Neuronal stem cell (in vitro differentiated cells): ENCODE measurements around the gene CTNNBIP1.

Source experiments
- DNase-seq: peaks from one replicate; pipeline ENCODE4 v3.0.0-alpha.2; 2013; ENCODE audit warnings: low spot score
- H2AFZ ChIP-seq: one replicate; pipeline ENCODE4 v1.6.1; 2013; ENCODE audit warnings: mild to moderate bottlenecking, low read length, inconsistent platforms
- H2AK5ac ChIP-seq: 2 replicates; pipeline ENCODE4 v1.6.1; 2013; ENCODE audit warnings: low read depth, mild to moderate bottlenecking, inconsistent platforms, low read length, moderate library complexity, mixed read lengths
- H2BK120ac ChIP-seq: 2 replicates; pipeline ENCODE4 v1.6.1; 2013; ENCODE audit warnings: low read depth, mild to moderate bottlenecking, inconsistent platforms, low read length, moderate library complexity, mixed read lengths
- H2BK12ac ChIP-seq: one replicate; pipeline ENCODE4 v1.6.1; 2013; ENCODE audit warnings: low read length, inconsistent platforms
- H2BK15ac ChIP-seq: 2 replicates; pipeline ENCODE4 v1.6.1; 2013; ENCODE audit warnings: mild to moderate bottlenecking, low read length, inconsistent platforms, mixed read lengths
- H2BK5ac ChIP-seq: one replicate; pipeline ENCODE4 v1.6.1; 2013; ENCODE audit warnings: inconsistent platforms, mild to moderate bottlenecking, low read length, moderate library complexity
- H3K14ac ChIP-seq: one replicate; pipeline ENCODE4 v1.6.1; 2013; ENCODE audit warnings: low read length, inconsistent platforms
- H3K18ac ChIP-seq: 2 replicates; pipeline ENCODE4 v1.6.1; 2013; ENCODE audit warnings: low read length, inconsistent platforms
- H3K23ac ChIP-seq: 2 replicates; pipeline ENCODE4 v1.6.1; 2013; ENCODE audit warnings: low read depth, mild to moderate bottlenecking, mixed read lengths, low read length, inconsistent platforms; ENCODE audit not compliant: poor library complexity
- H3K27ac ChIP-seq: replicated peaks from 3 replicates; pipeline ENCODE4 v1.5.1; 2013; ENCODE audit warnings: low read length, inconsistent platforms
- H3K27me3 ChIP-seq, 3 experiments: 2 replicates each; pipeline ENCODE4 v1.6.1; 2013; ENCODE audit warnings: low read length in 3 of 3, mild to moderate bottlenecking in 2 of 3, inconsistent platforms in 1 of 3, low read depth in 1 of 3, mixed read lengths in 1 of 3, moderate library complexity in 1 of 3; ENCODE audit not compliant: control insufficient read depth in 3 of 3, insufficient read depth in 3 of 3
- H3K36me3 ChIP-seq, 2 donors: replicated peaks in 1 of 2; 2 replicates each; pipeline ENCODE4 v1.6.1; 2013; ENCODE audit warnings: low read length in 2 of 2; ENCODE audit not compliant: control insufficient read depth in 2 of 2, insufficient read depth in 2 of 2
- H3K4ac ChIP-seq: 2 replicates; pipeline ENCODE4 v1.6.1; 2013; ENCODE audit warnings: inconsistent platforms, mild to moderate bottlenecking, low read length, moderate library complexity
- H3K4me1 ChIP-seq, 2 donors: 1 replicate in 1 of 2; 2 replicates in 1 of 2; pipeline ENCODE4 v1.6.1; 2013; ENCODE audit warnings: low read length in 2 of 2, low read depth in 1 of 2; ENCODE audit not compliant: control insufficient read depth in 2 of 2, insufficient read depth in 1 of 2
- H3K4me2 ChIP-seq: one replicate; pipeline ENCODE4 v1.6.1; 2013; ENCODE audit warnings: mild to moderate bottlenecking, low read length, inconsistent platforms; ENCODE audit not compliant: insufficient read depth, poor library complexity, severe bottlenecking
- H3K4me3 ChIP-seq, 2 donors: 2 replicates each; pipeline ENCODE4 v1.5.1; 2013; ENCODE audit warnings: low read length in 2 of 2, mild to moderate bottlenecking in 2 of 2, inconsistent platforms in 1 of 2, moderate library complexity in 1 of 2
- H3K79me1 ChIP-seq: one replicate; pipeline ENCODE4 v1.6.1; 2013; ENCODE audit warnings: low read depth, mild to moderate bottlenecking, inconsistent platforms, low read length, moderate library complexity
- H3K9ac ChIP-seq: one replicate; pipeline ENCODE4 v1.6.1; 2013; ENCODE audit warnings: mild to moderate bottlenecking, low read depth, low read length, inconsistent platforms; ENCODE audit not compliant: poor library complexity
- H3K9me3 ChIP-seq, 2 donors: replicated peaks in 1 of 2; 2 replicates each; pipeline versions ENCODE3 to v1.6.1; 2013; ENCODE audit warnings: low read length in 2 of 2, mild to moderate bottlenecking in 2 of 2, inconsistent platforms in 1 of 2, low read depth in 1 of 2, mixed read lengths in 1 of 2, moderate library complexity in 1 of 2; ENCODE audit not compliant: control insufficient read depth in 2 of 2, insufficient read depth in 1 of 2
- H4K8ac ChIP-seq: one replicate; pipeline ENCODE4 v1.6.1; 2013; ENCODE audit warnings: low read depth, mild to moderate bottlenecking, inconsistent platforms, low read length, moderate library complexity
- H4K91ac ChIP-seq: one replicate; pipeline ENCODE4 v1.6.1; 2013; ENCODE audit warnings: low read length, low read depth, mild to moderate bottlenecking, inconsistent platforms; ENCODE audit not compliant: poor library complexity
- WGBS, 2 donors: extraction: QIAGEN DNeasy Blood & Tissue Kit; methylation state at CpG; one replicate each; pipeline ENCODE4 v1.1.7; 2013; ENCODE audit warnings: missing lambda C conversion rate in 2 of 2, mixed read lengths in 1 of 2; ENCODE audit not compliant: insufficient read length in 2 of 2, insufficient replicate concordance in 1 of 2; ENCODE audit errors: extremely low coverage in 2 of 2; 5-methylcytosine and 5-hydroxymethylcytosine counted together

The CTNNBIP1 gene

GRCh38 chr1:9816199-9816598 lies 93.9 kb downstream of the CTNNBIP1 start:
- peaks cover 3 to 19% of the 10 kb centered on the region in 2 donors for H3K36me3 ChIP-seq
- no peak overlapping the region for H2AFZ ChIP-seq
- H3K79me1 ChIP-seq = peaks cover 5% of the 10 kb centered on the region
- no peak overlapping the region for H3K18ac ChIP-seq
- H4K8ac ChIP-seq = no peak overlapping the region
- no peak overlapping the region for H2BK120ac ChIP-seq
- H3K4ac ChIP-seq = no peak overlapping the region
- H3K27ac ChIP-seq = no peak overlapping the region
- DNase-seq = no peak
- no peak overlapping the region for H4K91ac ChIP-seq
- no peak overlapping the region for H2AK5ac ChIP-seq
- H3K9ac ChIP-seq = no peak overlapping the region
- H3K4me2 ChIP-seq = no peak overlapping the region
- no peak overlapping the region for H2BK12ac ChIP-seq
- H2BK5ac ChIP-seq = no peak overlapping the region
- no peak overlapping the region for H3K14ac ChIP-seq
- no CpG with 5 or more reads among the region's 1 CpG for WGBS, 2 donors
- H2BK15ac ChIP-seq = no peak overlapping the region
- H3K27me3 ChIP-seq = no peaks in the 10 kb centered on the region
- peaks cover 0 to 3% of the 10 kb centered on the region in 2 donors for H3K4me1 ChIP-seq
- H3K23ac ChIP-seq = no peak overlapping the region
- peaks cover 0 to 15% of the 10 kb centered on the region in 2 donors for H3K9me3 ChIP-seq
- H3K4me3 ChIP-seq = no peak overlapping the region

- no peak overlapping the region for H3K27ac ChIP-seq
- no peak overlapping the region for H4K8ac ChIP-seq
- H3K4me3 ChIP-seq = no peak overlapping the region
Observed at GRCh38 chr1:9815150-9815549, 94.9 kb downstream of the CTNNBIP1 start.

GRCh38 chr1:9814619-9815018 lies 95.5 kb downstream of the CTNNBIP1 start:
- no peak overlapping the region for H4K8ac ChIP-seq
- H3K27ac ChIP-seq = no peak overlapping the region
- H3K79me1 ChIP-seq = peaks cover 5% of the 10 kb centered on the region
- H2BK120ac ChIP-seq = no peak overlapping the region
- no peak overlapping the region for H2BK15ac ChIP-seq
- H3K4me3 ChIP-seq = no peak overlapping the region
- no peak overlapping the region for H3K18ac ChIP-seq
- no peak overlapping the region for H4K91ac ChIP-seq
- H3K23ac ChIP-seq = no peak overlapping the region
- no peak for DNase-seq
- H2BK12ac ChIP-seq = no peak overlapping the region
- H3K27me3 ChIP-seq = no peaks in the 10 kb centered on the region
- H3K14ac ChIP-seq = no peak overlapping the region
- H3K9ac ChIP-seq = no peak overlapping the region
- peaks cover 0 to 15% of the 10 kb centered on the region in 2 donors for H3K9me3 ChIP-seq
- no peak overlapping the region for H2BK5ac ChIP-seq
- H3K4me2 ChIP-seq = no peak overlapping the region
- H2AFZ ChIP-seq = no peak overlapping the region
- H2AK5ac ChIP-seq = no peak overlapping the region
- peaks cover 0 to 1% of the 10 kb centered on the region in 2 donors for H3K4me1 ChIP-seq
- no CpG with 5 or more reads among the region's 6 CpGs for WGBS, 2 donors
- H3K36me3 ChIP-seq = peaks cover 0 to 10% of the 10 kb centered on the region in 2 donors
- no peak overlapping the region for H3K4ac ChIP-seq

More at GRCh38 chr1:9815150-9815549, 94.9 kb downstream of the CTNNBIP1 start:
- Histone ChIP-seq H4K91ac (no peak overlapping the region), H2AK5ac (no peak overlapping the region), H3K9me3 (peaks cover 0 to 15% of the 10 kb centered on the region in 2 donors), H3K79me1 (peaks cover 5% of the 10 kb centered on the region), H3K18ac (no peak overlapping the region), H3K23ac (no peak overlapping the region), H3K4me1 (peaks cover 0 to 1% of the 10 kb centered on the region in 2 donors), H2BK5ac (no peak overlapping the region), H2BK120ac (no peak overlapping the region), H2AFZ (no peak overlapping the region), H3K4me2 (no peak overlapping the region), H2BK15ac (no peak overlapping the region), H3K27me3 (no peaks in the 10 kb centered on the region), H2BK12ac (no peak overlapping the region), H3K36me3 (peaks cover 0 to 15% of the 10 kb centered on the region in 2 donors), H3K4ac (no peak overlapping the region), H3K9ac (no peak overlapping the region), H3K14ac (no peak overlapping the region)
- no peak for DNase-seq
- WGBS, 2 donors = no CpG with 5 or more reads among the region's 2 CpGs

GRCh38 chr1:9811239-9811966 lies 98.7 kb downstream of the CTNNBIP1 start:
- no peak overlapping the region for H2BK5ac ChIP-seq
- no peak overlapping the region for H2AK5ac ChIP-seq
- H3K14ac ChIP-seq = no peak overlapping the region
- peaks cover 13% of the 10 kb centered on the region in 2 donors for H3K4me1 ChIP-seq
- H3K36me3 ChIP-seq = peaks cover 0 to 9% of the 10 kb centered on the region in 2 donors
- WGBS, 2 donors = no CpG with 5 or more reads among the region's 6 CpGs
- H2BK12ac ChIP-seq = no peak overlapping the region
- no peak overlapping the region for H3K4me3 ChIP-seq
- no peak overlapping the region for H3K27ac ChIP-seq
- no peak overlapping the region for H3K4ac ChIP-seq
- no peak for DNase-seq
- no peak overlapping the region for H2BK15ac ChIP-seq
- no peaks in the 10 kb centered on the region for H3K27me3 ChIP-seq
- no peaks in the 10 kb centered on the region for H3K9me3 ChIP-seq
- no peak overlapping the region for H3K9ac ChIP-seq
- no peak overlapping the region for H3K23ac ChIP-seq
- no peak overlapping the region for H2BK120ac ChIP-seq
- H3K79me1 ChIP-seq = peaks cover 10% of the 10 kb centered on the region
- H2AFZ ChIP-seq = no peak overlapping the region
- H4K91ac ChIP-seq = no peak overlapping the region
- no peak overlapping the region for H3K18ac ChIP-seq
- no peak overlapping the region for H3K4me2 ChIP-seq
- H4K8ac ChIP-seq = no peak overlapping the region
